Ishikawa (cell line): ENCODE data around the gene CPLANE1.
A peak's percentile ranks its signal among the peaks of the same experiment; 100 is the strongest.

ENCODE experiments used
- CEBPB ChIP-seq: IDR thresholded peaks from 2 replicates; pipeline ENCODE4 v1.6.1; 2012
- CREB1 ChIP-seq: IDR thresholded peaks from 2 replicates; pipeline ENCODE4 v1.6.1; 2012; ENCODE audit warnings: low read depth
- EP300 ChIP-seq: IDR thresholded peaks from 2 replicates; pipeline ENCODE4 v1.6.1; 2012; ENCODE audit warnings: borderline replicate concordance
- FOXM1 ChIP-seq: IDR thresholded peaks from 2 replicates; pipeline ENCODE4 v1.6.1; 2012; ENCODE audit warnings: low read depth, borderline replicate concordance
- NFIC ChIP-seq: IDR thresholded peaks from 2 replicates; pipeline ENCODE4 v1.6.1; 2012
- TAF1 ChIP-seq: IDR thresholded peaks from 2 replicates; pipeline ENCODE4 v1.6.1; 2012; ENCODE audit warnings: low read depth, mild to moderate bottlenecking
- ZBTB7A ChIP-seq: IDR thresholded peaks from 2 replicates; pipeline ENCODE4 v1.6.1; 2012; ENCODE audit warnings: low read depth
- TF ChIP-seq, protein P1 (sequence below): IDR thresholded peaks from 2 replicates; pipeline ENCODE4 v1.6.1; 2012
- TF ChIP-seq, protein P2 (sequence below): IDR thresholded peaks from 2 replicates; pipeline ENCODE4 v1.6.1; 2012

CPLANE1 gene

DNA sequence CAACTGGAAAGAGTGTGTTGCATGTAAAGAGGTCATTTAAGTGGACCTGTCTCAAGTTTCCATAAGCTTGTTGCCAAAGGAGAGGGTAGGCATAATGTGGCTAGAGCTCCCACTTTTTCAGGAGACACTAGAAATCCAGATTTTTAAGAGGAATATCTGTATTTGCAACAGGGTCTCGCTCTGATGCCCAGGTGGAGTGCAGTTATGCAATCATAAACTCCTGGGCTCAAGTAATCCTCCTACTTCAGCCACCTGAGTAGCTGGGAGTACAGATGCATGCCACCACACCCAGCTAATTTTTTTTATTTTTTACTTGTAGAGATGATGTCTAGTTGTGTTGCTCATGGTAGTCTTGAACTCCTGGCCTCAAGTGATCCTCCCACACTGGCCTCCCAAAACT lies 189.1 kb downstream of the CPLANE1 start:
- TF ChIP-seq ZBTB7A, result no peak
- TF ChIP-seq EP300, result no peak
- no peak for TF ChIP-seq FOXM1
- TF ChIP-seq CEBPB, result peak; percentile 63
- TF ChIP-seq, protein P1, sequence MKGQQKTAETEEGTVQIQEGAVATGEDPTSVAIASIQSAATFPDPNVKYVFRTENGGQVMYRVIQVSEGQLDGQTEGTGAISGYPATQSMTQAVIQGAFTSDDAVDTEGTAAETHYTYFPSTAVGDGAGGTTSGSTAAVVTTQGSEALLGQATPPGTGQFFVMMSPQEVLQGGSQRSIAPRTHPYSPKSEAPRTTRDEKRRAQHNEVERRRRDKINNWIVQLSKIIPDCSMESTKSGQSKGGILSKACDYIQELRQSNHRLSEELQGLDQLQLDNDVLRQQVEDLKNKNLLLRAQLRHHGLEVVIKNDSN, result no peak

DNA sequence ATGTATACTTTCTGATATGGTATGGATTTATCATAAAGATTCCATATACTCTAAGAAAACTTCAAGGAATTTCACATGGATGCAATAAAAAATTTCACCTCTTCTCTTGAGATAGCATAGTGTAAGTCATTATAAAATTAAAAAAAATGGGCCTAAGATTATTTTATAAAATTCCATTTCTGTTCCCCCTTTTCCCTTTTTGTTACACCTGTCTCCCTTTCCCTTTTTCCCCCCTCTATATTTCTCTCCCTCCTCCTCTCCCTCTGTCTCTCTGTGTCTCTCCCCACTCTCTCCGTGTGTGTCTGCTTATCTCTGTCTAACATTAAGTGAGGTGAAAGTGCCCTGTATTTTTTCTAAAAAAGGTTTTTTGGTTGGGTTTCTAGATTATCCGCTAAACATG lies 192.4 kb downstream of the CPLANE1 start:
- TF ChIP-seq, protein P2, sequence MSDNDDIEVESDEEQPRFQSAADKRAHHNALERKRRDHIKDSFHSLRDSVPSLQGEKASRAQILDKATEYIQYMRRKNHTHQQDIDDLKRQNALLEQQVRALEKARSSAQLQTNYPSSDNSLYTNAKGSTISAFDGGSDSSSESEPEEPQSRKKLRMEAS, result no peak
- TF ChIP-seq TAF1, result no peak
- no peak for TF ChIP-seq CREB1
- no peak for TF ChIP-seq NFIC
- no peak for TF ChIP-seq EP300
